Cortex of kidney (tissue), 1 donor: Measurements from ENCODE around the gene KRCC1.
"Not testable (repeated sequence)": the region's sequence is repeated elsewhere in the genome, so short reads cannot be mapped to it uniquely, and the experiment has no call there.

ENCODE experiments used
- DNase-seq: peaks from one replicate; lab custom pipeline; 2025; lab: John Stamatoyannopoulos, UW

The KRCC1 gene

DNA sequence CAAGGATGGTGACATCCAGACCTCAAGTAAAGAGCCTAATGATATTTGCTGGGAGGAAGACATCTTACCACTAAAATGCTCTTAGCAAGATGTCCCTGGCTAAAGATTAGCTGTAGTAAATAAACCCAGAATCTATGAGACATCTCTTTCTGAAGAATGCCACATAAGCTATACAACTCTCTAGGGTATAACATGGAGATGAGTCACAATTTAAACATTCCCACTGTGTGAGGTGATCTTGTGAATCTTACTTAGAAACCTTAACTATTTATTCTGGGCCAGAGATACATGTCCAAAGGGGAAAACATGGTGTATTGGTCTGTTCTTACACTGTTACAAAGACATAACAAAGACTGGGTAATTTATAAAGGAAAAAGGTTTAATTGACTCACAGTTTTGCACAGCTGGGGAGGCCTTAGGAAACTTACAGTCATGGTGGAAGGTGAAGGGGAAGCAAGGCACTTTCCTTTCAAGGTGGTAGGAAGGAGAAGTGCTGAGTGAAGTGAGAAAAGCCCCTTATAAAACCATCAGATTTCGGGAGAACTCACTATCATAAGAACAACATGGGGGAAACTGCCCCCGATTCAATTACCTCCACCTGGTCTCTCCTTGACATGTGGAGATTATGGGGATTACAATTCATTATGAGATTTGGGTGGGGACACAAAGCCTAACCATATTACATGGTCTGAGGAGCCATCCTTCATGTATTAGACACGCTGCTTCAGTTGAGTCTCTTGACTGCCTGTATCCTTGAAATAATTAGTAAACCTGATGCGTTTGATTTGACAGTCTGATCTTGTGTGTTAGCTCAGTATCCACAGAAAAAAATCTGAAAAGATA, 17.1 kb downstream of the KRCC1 start:
- no peak for DNase-seq

DNA sequence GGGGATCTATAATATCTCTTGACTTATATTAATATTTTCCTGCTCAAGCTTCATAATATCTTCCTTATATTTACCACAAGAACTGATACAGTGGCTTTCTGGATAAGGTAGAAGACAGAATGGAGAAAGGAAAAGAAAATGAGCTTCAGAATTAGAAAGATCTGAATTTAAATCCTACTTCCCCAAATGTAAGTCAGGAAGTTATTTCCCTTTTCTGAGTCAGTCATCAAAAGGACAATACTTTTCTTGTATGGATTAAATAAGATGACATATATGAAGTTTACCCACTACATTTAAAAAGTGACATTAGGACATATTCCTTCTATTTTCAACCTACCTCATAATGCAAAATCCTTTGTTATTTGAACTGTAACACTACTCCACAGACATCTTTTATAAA, 19.0 kb downstream of the KRCC1 start:
- no peak for DNase-seq

- no peak for DNase-seq
These were observed 19.4 kb downstream of the KRCC1 start for GRCh38 chr2:88036182-88036581.

GRCh38 chr2:88032070-88032702, 23.4 kb downstream of the KRCC1 start:
- DNase-seq: no peak

- no peak for DNase-seq
These were observed 26.7 kb downstream of the KRCC1 start for GRCh38 chr2:88028931-88029330.

DNA sequence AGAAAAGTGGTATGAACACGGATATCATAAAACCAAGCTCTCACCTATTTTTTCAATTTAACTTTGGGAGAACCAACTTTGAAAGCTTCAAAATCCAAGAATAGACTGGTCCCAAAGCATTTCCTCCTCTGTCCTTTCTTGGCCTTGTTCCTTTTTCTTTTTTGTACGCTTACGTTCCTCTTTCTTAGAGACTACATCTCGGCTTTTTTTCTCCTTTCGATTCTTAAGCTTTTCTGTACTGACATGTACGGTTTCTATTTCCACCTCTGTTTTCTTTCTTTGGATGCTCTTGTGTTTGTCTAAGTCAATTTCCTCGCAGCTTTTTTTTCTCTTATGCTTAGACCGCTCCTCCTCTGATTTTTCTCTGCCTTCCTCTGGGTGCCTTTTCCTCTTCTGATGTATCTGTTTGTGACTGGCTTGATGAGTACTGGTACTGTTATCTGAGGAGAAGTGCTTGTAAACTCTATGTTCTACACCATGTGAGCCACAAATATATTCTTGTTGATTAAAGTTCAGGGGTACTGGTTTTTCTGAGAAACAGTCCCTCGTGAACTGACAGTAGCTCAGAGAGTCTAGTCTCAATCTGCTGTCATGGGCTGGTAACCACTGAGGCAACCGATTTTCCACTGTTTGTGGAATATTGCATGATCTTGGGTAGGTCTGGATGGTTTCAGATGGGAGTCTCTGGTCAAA, 27.7 kb downstream of the KRCC1 start:
- DNase-seq: no peak

DNA sequence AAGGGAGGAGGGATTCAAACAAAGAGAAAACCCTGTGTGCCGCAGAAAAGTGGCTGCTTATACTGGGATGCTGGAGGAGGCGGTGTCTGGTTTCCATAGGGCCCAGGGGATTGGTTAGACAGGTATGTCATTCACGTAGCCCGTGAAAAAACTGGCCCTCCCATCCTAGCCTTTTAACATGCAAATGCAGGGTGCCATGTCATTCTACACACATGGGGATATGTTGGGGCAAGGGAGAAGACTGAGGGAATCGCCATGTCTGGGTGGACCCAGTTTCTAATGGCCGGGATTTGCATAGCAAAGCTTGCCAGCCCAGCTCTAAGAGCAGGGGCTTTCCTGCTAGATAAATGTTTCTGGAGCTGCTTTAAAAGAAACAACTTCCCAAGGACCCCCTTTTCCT, 31.1 kb downstream of the KRCC1 start:
- DNase-seq: no peak

DNA sequence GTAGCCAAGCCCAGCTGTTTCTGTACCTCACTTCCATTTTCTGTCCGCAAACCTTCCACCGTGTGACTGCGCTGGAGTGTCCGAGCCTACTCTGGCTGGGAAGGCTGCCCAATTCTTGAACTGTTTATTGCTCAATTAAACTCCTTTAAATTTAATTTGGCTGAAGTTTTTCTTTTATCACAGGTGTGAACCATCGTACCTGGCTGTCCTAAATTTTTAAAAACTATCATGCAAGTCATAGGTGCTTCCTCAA, 33.0 kb downstream of the KRCC1 start:
- DNase-seq: no peak

- no peak for DNase-seq
These were observed 35.6 kb downstream of the KRCC1 start for GRCh38 chr2:88019985-88020384.

DNA sequence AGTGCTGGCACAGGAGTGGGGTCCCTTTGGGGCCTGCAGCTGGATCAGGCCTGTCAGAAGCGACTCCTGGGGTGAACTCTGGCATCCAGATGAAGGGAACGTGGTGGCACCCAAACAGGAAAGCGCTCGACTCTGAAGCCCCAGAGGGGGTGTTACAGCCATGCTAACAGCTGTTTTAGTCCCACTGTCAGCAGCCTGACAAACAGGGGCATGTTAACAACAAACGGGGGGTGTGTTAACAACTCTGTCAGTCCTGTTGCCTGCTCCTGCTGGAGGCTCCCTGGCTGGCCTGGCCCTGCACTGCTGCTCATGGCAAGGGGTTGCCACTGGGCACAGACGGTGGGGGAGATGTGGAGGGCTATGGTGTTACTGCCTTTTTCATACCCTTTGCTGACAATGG, 36.7 kb downstream of the KRCC1 start:
- DNase-seq: no peak

DNA sequence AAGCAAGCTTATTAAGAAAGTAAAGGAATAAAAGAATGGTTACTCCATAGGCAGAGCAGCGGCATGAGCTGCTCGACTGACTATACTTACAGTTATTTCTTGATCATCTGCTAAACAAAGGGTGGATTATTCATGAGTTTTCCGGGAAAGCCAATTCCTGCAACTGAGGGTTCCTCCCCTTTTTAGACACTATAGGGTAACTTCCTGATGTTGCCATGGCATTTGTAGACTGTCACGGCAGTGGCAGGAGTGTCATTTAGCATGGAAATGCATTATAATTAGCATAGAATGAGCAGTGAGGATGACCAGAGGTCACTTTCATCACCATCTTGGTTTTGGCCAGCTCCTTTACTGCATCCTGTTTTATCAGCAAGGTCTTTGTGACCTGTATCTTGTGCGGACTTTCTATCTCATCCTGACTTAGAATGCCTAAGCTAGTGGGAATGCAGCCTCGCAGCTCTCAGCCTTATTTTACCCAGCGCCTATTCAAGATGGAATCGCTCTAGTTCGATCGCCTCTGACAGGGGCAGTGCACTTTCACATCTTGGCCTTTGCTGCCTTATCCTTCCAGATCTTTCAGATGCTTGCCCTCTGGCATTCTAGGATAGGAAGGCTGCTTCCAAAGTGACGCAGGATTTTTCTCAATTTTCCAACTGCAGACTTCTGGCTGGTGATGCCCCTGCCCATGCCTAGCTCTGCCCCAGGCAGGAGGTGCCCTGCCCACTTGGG, 37.3 kb downstream of the KRCC1 start:
- DNase-seq: not testable (repeated sequence)

- DNase-seq: not testable (repeated sequence)
These were observed 37.9 kb downstream of the KRCC1 start for GRCh38 chr2:88017780-88018038.

DNA sequence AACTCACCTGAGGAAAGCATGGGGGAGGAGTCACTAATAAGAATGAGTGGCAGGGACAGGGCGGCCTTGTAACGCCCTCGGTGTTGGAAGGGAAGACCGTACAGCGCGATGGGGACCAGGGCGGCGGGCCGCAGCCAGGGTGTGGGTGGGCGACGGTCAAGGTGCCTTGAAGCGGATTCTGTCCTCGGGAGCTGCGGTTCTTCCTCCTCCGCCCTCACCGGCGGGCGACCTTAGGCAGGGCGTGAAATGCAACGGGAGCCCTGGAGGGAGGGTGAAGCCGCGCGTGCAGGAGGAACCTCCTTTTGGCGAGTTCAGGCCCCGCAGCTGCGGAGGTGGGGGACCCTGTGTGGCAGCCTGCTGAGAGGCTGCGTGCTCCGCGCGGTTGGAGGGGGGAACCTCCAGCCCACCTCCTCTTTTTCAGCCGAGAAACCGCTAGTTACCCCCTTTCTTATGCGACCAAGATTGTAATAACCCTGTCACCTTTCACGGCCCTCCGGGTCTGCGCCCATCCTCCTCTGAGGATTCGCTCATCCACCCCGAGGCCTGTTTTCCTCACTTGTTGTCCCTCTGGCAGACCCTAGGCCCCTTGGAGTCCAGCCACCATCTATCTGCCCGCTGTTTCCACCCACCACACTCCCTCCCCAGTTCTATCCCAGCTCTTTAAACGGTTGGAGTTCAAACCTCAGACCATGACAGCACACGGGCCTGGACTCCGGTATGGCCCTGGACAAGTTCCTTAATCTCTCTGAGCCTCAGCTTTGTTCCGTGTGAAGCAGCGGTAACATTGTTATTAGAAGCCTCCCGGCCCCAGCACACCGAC, 38.4 kb downstream of the KRCC1 start:
- no peak for DNase-seq

DNA sequence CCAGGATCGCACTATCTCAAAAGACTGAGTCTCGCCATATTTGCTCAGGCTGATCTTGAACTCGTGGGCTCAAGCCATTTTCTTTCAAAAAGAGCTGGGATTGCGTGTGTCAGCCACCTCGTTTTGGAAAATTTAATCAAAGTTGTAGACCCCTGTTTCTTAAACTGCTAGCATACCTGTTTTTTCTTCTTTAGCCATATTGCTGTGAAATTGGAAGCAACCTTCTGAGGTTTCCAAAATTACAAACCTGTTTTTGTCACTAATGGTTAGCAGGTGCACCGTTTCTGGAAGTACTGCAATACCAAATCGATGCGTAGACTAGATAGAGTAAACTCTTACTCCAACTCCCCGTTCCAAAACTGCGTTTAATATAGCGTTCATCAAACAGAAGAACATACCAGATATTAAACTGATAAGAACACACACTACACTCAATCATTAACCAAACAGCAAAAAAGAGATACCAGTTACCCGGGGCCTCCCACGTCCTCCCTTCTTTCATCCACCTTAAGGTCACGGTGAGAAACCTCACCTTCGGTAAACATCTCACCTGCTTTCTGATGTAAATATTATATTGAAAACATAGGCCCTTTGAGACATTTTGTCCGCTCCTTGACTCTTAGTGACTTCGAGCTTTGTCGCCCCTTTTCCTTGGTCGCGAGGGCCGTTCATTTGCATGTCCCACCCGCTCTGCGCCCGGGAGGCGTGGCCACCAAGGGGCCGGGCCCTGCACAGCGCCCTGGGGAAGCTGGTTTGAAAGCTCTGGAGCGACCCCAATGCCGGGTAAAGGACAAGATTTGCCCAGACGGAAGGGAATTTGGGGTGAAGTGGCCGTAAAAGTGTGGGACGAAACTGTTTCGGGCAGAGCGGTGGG, 39.3 kb downstream of the KRCC1 start, which contains the start of gene RNU2-63P:
RNU2-63P (minus strand) TSS at position 462 of the 874 bp plus-strand sequence.
- no peak for DNase-seq

DNA sequence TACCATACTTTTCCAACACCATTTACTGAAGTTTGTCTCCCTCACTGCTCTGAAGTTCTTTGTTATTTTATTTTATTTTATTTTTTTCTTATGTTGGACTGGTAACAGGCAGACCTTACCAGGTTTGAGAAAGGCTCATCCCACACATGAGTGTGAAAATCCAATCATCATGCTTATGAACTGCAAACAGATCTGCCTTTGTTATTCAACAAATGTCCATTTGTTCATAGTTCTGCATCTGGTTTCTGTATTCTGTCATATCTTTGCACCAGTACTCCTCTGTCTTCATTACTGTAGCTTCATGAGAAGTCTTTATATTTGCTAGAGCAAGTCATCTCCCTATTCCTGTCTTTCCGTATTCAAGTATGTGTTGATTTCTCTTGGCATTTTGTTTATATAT, 44.6 kb downstream of the KRCC1 start:
- no peak for DNase-seq

GRCh38 chr2:88010136-88010535, 45.4 kb downstream of the KRCC1 start:
- no peak for DNase-seq

DNA sequence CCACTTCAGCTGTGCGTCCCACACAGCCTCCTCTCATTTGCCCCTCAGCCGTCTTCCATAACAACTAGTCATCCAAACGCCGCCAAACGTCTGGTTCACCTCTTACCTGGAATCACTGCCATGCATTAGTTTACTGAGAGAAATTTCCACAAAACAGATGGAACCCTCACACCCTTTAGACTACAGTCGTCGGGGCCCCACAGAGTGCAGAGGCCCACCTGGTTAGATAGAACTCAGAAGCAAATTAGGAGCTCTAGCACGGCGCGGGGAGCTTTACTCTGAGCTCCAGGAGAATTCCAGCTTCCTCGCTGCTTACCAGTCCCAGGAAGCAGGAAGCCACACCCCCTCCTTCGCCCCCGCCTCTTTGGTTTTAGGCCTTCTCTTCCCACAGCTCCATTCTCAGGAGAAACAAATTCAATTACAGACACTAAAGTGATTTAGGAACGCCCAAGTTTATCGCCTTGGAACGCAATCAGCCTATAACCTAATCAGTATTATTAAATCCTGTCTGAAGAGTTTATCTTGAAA, 48.6 kb downstream of the KRCC1 start:
- no peak for DNase-seq

GRCh38 chr2:88005776-88006175, 49.8 kb downstream of the KRCC1 start:
- DNase-seq: no peak

- no peak for DNase-seq
These were observed 52.4 kb downstream of the KRCC1 start for GRCh38 chr2:88003074-88003755.

- DNase-seq: no peak
These were observed 53.2 kb downstream of the KRCC1 start for GRCh38 chr2:88002359-88002707.
